CD4-positive, alpha-beta T cell treated with Interleukin-15 for 1 hour (primary cell): ENCODE data around the gene METTL17.
A peak's percentile ranks its signal among the peaks of the same experiment; 100 is the strongest.
"Not testable (repeated sequence)": the region's sequence is repeated elsewhere in the genome, so short reads cannot be mapped to it uniquely, and the experiment has no call there.

ENCODE experiments used
- DNase-seq: peaks from one replicate; pipeline ENCODE4 v3.0.0-alpha.2; 2020

Gene METTL17

GRCh38 chr14:20997115-20997514 lies 7.3 kb downstream of the METTL17 start:
- no peak for DNase-seq

- no peak for DNase-seq
Observed at GRCh38 chr14:20997564-20997963, 7.8 kb downstream of the METTL17 start.

- no peak for DNase-seq
Observed at GRCh38 chr14:20998139-20998538, 8.4 kb downstream of the METTL17 start.

GRCh38 chr14:20998674-20999366 lies 9.0 kb downstream of the METTL17 start, which contains the start of gene SLC39A2:
Gene SLC39A2 (plus strand): TSS chr14:20999293. CDS start chr14:20999447, 154 bp downstream.
- no peak for DNase-seq

- DNase-seq: no peak
Observed at GRCh38 chr14:20999591-20999990, 9.8 kb downstream of the METTL17 start.

GRCh38 chr14:21001218-21001617 lies 11.4 kb downstream of the METTL17 start:
- no peak for DNase-seq

- no peak for DNase-seq
Observed at GRCh38 chr14:21003788-21004346, 14.1 kb downstream of the METTL17 start.

- not testable (repeated sequence) for DNase-seq
Observed at GRCh38 chr14:21009721-21010120, 19.9 kb downstream of the METTL17 start.

- no peak for DNase-seq
Observed at GRCh38 chr14:21011136-21011535, 21.4 kb downstream of the METTL17 start.

GRCh38 chr14:21014761-21015190 lies 25.0 kb downstream of the METTL17 start:
- peak; percentile 71 for DNase-seq

- no peak for DNase-seq
Observed at GRCh38 chr14:21015312-21015711, 25.5 kb downstream of the METTL17 start.

- no peak for DNase-seq
Observed at GRCh38 chr14:21016413-21017190, 26.8 kb downstream of the METTL17 start.

- DNase-seq: no peak
Observed at GRCh38 chr14:21017528-21018245, 27.9 kb downstream of the METTL17 start.

GRCh38 chr14:21018286-21018685 lies 28.5 kb downstream of the METTL17 start:
- DNase-seq: no peak

- DNase-seq: no peak
Observed at GRCh38 chr14:21018781-21019180, 29.0 kb downstream of the METTL17 start.

- DNase-seq: no peak
Observed at GRCh38 chr14:21019366-21019765, 29.6 kb downstream of the METTL17 start.

- DNase-seq: no peak
Observed at GRCh38 chr14:21020977-21021545, 31.3 kb downstream of the METTL17 start.

- no peak for DNase-seq
Observed at GRCh38 chr14:21022686-21023085, 32.9 kb downstream of the METTL17 start.

- DNase-seq: no peak
Observed at GRCh38 chr14:21023174-21023573, 33.4 kb downstream of the METTL17 start.

- no peak for DNase-seq
Observed at GRCh38 chr14:21023817-21024584, 34.2 kb downstream of the METTL17 start.

- peak; percentile 81 for DNase-seq
Observed at GRCh38 chr14:21024585-21025370, 35.0 kb downstream of the METTL17 start, which contains the start of gene NDRG2. Gene NDRG2 (minus strand): TSS chr14:21025061. CDS start chr14:21023315, 1,746 bp downstream.
